ENCODE measurements around the gene PPP2R5D. TPM values are rescaled to one million over a fixed set of nuclear protein-coding genes. Genes with fewer than 3 reads are reported as not detected.

Gene PPP2R5D
- total RNA-seq, 1 donor from 2014 or later: 31.1 TPM

DNA sequence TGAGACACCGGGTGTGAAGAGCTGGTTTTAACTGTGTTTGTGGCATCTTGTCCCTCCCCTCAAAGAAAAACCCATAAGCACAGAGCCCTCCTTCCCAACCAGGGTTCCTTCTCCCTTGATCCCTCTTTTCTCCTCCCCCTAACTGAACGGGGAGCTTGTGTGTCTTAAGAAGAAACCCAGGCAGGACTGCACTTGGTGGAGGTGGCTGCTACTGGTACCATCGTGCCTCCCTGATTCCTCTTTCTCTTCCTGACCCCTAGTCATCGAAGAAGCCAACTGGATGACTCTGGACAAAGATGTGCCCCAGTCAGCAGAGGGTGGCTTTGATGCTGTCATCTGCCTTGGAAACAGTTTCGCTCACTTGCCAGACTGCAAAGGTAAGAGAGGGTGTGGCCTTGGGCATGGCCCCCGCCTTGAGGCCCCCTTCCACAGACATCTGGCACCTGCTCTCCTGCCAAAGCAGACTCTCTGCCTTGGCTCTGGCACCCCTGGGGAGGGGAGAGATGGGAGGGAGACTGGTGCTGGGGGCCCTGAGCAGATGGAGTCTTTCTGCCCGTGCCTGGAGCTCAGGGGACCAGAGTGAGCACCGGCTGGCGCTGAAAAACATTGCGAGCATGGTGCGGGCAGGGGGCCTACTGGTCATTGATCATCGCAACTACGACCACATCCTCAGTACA is 21.7 kb upstream of the PPP2R5D start:
- ATAC-seq: no peak
- intact Hi-C loops (cut with DNase I): no loop called here
- DNase-seq (ENCODE audit: low spot score): no peak

GRCh38 chr6:42963179-42963854 is 21.1 kb upstream of the PPP2R5D start:
- intact Hi-C loops (cut with DNase I): no loop called here
- ATAC-seq: no peak
- no peak for DNase-seq (ENCODE audit: low spot score)

- intact Hi-C loops (cut with DNase I): no loop called here
- ATAC-seq: no peak
- no peak for DNase-seq (ENCODE audit: low spot score)
Observed at GRCh38 chr6:42963855-42964605, 20.3 kb upstream of the PPP2R5D start.

DNA sequence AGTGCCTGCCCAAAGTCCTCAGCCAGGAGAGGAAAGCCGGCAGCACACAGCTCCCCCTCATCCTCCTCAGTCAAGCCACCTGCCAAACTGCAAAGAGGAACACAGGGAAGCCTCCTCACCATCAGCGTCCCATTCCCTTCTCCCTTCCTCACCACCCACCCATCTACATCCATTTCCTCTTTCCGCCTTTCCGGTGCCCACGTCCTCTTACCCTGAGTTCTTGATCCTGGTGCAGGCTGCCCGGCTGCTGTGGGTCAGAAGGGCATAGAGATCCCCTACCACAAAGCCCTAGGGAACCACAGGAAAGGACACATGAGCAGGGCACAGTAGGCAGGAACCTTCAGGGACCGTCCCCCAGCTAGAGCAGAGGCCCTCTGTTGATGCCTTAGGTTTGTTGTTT is 17.8 kb upstream of the PPP2R5D start:
- DNase-seq (ENCODE audit: low spot score) (no peak), ATAC-seq (no peak)
- intact Hi-C loops (cut with DNase I): no loop called here

DNA sequence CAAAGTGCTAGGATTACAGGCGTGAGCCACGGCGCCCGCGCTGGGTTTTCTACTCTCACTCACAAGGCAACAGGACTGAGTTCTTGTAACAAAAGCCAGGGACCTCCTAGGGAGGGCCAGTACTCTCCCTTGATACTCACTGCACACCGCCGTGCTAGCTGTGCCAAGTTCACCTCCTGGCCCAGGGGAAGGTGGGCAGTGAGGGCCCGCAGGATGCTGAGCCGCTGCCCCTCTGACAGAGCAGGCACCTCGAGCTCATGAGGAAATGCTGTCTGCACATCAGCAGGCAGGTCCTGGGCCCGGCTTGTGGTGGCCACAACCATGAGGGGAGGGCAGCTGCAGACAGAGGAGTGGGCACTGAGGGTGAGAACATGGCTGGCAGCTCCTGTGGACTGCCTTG is 17.1 kb upstream of the PPP2R5D start:
- DNase-seq (ENCODE audit: low spot score): no peak
- no peak for ATAC-seq
- intact Hi-C loops (cut with DNase I): no loop called here

DNA sequence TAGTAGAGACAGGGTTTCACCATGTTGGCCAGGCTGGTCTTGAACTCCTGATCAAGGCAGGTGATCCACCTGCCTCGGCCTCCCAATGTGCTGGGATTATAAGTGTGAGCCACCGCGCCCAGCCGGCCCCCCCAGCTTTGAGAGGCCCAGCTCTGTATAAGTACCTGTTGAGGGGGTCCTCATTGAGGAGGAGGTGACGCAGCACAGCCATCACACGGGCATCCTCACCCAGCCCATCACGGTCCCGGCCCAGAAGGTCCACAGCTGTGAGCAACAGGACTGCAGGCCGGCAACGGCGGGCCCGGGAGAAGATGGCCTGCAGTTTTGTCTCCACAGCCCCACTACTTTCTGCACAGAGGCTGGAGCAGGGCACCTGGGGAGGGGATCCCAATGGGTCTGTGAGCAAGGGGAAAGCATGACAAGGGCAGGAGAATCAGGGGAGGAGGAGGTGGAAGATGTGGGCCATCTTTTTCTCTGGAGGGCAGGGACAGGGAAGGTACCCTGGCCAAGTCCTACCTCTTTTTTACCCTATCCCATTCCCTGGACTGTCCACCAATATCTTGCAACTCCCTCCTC is 16.2 kb upstream of the PPP2R5D start:
- no peak for DNase-seq (ENCODE audit: low spot score)
- intact Hi-C loops (cut with DNase I): no loop called here
- ATAC-seq: no peak

GRCh38 chr6:42968783-42969182 is 15.6 kb upstream of the PPP2R5D start:
- DNase-seq (ENCODE audit: low spot score) (no peak), ATAC-seq (no peak)
- intact Hi-C loops (cut with DNase I): no loop called here

DNA sequence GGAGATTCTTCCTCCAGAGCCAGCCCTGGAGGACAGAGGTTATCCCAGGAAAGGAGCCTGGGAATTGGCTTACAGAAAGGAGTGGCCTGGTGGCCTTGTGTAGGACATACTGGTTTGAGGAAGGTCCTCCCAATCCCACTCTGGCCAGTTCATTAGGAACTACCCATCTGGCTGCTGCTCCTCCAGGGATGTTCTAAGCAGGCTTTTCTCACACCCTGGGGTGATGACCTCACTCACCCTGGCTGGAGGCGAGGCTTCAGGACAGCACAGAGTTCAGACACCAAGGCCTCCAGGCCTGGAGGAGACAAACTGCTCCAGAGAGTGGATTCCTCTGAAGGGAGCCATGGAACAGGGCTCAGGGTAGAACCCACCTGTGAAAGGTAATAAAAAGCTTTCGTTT is 14.9 kb upstream of the PPP2R5D start:
- ATAC-seq: no peak
- intact Hi-C loops (cut with DNase I): no loop called here
- DNase-seq (ENCODE audit: low spot score): no peak

- intact Hi-C loops (cut with DNase I): no loop called here
- no peak for DNase-seq (ENCODE audit: low spot score)
- no peak for ATAC-seq
Observed at GRCh38 chr6:42969934-42970333, 14.4 kb upstream of the PPP2R5D start.

GRCh38 chr6:42970871-42971612 is 13.3 kb upstream of the PPP2R5D start:
- intact Hi-C loops (cut with DNase I): no loop called here
- ATAC-seq (no peak), DNase-seq (ENCODE audit: low spot score) (no peak)

DNA sequence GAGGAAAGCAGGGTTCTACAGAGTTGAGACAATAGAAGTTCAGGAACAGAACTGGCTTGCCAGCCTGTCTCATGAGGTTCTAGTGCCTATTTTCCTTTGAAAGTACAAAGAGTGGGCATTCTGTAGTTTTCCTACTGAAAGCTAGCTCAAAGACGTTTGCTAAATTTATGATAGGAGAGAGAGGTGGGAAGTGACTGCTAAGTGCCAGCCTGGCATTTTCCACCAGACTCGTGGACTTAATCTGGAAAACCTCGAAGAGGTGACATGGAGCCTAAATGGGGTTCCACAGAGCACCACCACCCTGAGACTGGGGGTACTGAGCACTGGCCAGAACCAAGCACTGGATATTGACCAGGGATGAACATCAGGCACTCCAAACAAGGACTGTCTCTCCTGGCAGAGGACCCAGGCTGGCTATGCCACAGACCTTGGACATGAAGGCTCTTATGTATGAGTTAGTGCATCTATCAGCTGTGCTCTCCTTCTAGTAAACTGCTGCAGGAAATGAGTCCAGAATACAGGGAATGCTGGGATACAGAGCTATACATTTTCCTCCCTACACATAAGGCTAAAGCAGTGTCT is 12.5 kb upstream of the PPP2R5D start:
- ATAC-seq (no peak), DNase-seq (ENCODE audit: low spot score) (no peak)
- intact Hi-C loops (cut with DNase I): no loop called here

- intact Hi-C loops (cut with DNase I): no loop called here
- DNase-seq (ENCODE audit: low spot score) (no peak), ATAC-seq (no peak)
Observed at GRCh38 chr6:42973926-42974325, 10.4 kb upstream of the PPP2R5D start.

DNA sequence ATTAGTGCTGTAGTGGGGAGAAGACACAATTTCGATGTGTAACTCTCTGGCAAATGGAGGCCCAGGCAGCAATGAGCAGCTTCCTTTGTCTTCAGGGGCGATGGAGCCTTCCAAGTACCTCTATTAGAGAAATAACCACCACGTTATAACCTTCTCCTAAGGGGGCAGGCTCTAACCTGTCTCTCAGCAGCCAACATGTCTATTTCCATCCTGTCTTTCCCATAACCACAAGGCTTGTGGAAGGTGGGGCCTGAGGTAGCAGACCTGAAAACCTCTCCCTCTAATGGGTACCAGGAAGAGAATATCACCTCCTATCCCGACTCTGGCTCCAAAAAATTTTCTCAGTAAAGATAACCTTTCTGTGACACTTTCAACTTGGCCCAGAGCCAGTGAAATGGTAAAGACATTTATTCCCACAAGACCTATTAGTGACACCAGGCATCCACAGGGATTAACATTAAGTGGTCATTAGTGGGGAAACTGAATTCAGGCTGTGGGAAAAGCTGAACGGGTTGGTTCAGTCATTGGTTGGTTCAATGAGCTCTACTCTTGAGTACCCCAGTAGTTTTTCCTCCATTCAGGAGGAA is 9.4 kb upstream of the PPP2R5D start:
- DNase-seq (ENCODE audit: low spot score) (no peak), ATAC-seq (no peak)
- intact Hi-C loops (cut with DNase I): no loop called here

GRCh38 chr6:42978487-42978838 is 5.9 kb upstream of the PPP2R5D start:
- intact Hi-C loops (cut with DNase I): no loop called here
- DNase-seq (ENCODE audit: low spot score): no peak
- ATAC-seq: peak; percentile 9

- DNase-seq (ENCODE audit: low spot score) (peak; percentile 91), ATAC-seq (peak; percentile 95)
- intact Hi-C loops (cut with DNase I): no loop called here
Observed at GRCh38 chr6:42978839-42979522, 5.4 kb upstream of the PPP2R5D start, which contains the start of gene PEX6. PEX6 (minus strand) TSS chr6:42979181; CDS start chr6:42979150, 31 bp downstream.

GRCh38 chr6:42979523-42980177 is 4.7 kb upstream of the PPP2R5D start:
- ATAC-seq (peak; percentile 3), DNase-seq (ENCODE audit: low spot score) (no peak)
- intact Hi-C loops (cut with DNase I): no loop called here

GRCh38 chr6:42981836-42982235 is 2.5 kb upstream of the PPP2R5D start:
- DNase-seq (ENCODE audit: low spot score) (no peak), ATAC-seq (no peak)
- intact Hi-C loops (cut with DNase I): no loop called here

All from sciatic nerve (tissue), 2 donors.